GM21526 (cell line): ENCODE data around the gene MAGED1.
"Not testable (repeated sequence)": the region's sequence is repeated elsewhere in the genome, so short reads cannot be mapped to it uniquely, and the experiment has no call there.

Source experiments
- ATAC-seq: cut with Tn5 transposase; IDR thresholded peaks from one replicate; pipeline ENCODE4 v1.9.1; 2021; ENCODE audit warnings: moderate library complexity; ENCODE audit not compliant: unreplicated experiment, low FRiP score

MAGED1 gene

DNA sequence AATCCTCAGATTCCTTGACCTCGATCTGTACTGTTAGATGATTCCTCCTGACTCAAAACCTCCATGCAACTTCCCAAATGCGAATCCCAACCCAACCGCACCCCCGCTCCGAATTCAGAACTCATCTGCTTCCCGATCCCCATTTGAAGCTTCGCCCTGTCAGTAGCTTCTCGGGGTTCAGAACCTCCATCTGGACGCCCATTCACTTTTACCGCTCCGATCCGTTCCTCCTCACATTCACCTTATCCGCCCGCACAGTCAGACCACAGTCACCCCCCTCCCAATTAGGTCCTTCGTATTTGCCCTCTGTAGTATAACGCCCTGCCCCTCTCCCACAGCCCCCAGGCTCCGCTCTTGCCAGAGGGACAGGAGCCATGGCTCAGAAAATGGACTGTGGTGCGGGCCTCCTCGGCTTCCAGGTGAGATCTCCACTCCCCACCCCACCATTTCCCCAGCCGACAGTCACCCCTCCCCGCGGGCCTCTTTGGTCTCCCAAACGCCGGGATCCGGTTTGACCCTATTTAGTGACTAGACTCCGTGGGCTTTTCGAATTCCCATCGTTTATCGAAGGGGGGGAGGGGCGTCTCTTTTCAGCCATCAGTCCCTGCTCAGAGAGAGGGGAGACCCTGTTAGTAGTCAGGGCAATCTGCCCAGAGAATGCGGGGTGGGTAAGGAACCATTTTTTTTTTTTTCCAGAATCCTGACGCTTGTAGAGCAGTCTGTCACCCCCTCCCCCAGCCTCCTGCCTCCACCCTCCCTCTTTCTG is 691 bp downstream of the MAGED1 start:
- ATAC-seq = no peak

DNA sequence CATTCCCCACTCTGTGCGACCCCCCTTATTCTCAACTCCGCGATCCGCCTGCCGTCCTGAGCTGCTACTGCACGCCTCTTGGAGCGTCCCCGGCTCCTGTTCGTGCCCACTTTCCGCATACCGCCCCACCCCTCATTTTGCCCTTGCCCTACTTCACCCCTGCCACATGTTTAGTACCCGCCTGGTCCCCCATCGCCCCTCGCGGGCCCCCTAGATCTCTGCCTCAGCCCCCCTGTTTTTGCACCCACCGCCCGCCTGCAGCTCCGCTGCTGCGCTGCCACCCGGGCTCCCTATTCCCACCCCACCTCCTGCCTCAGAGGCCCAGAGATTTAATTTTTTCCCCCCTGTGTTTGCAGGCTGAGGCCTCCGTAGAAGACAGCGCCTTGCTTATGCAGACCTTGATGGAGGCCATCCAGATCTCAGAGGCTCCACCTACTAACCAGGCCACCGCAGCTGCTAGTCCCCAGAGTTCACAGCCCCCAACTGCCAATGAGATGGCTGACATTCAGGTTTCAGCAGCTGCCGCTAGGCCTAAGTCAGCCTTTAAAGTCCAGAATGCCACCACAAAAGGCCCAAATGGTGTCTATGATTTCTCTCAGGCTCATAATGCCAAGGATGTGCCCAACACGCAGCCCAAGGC is 1.4 kb downstream of the MAGED1 start:
- peak; percentile 69 for ATAC-seq

DNA sequence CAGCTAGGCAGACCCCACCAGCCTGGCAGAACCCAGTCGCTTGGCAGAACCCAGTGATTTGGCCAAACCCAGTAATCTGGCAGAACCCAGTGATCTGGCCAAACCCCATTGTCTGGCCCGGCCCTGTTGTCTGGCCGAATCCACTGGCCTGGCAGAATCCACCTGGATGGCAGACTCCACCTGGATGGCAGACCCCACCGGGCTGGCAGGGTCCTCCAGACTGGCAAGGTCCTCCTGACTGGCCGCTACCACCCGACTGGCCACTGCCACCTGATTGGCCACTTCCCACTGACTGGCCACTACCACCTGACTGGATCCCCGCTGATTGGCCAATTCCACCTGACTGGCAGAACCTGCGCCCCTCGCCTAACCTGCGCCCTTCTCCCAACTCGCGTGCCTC is 3.2 kb downstream of the MAGED1 start:
- ATAC-seq = no peak

DNA sequence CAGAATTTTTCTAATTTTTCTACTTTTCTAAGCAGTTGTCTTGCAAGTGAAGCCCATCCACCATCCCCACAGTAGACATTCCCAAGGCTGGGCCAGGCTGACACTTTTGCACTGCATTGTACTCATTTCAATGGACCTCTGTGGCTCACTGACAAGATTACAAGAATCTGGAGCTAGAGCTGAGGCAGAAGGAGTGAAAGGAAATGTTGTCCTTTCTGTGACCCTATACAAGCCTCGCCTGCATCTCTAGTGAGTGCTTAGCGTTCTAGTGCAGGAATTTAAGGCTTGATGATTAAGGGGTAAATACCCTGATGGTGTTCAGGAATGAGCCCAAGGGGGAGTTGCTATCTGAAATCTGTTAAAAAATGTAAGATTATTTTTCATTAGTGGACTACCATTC is 6.3 kb downstream of the MAGED1 start:
- ATAC-seq = no peak

DNA sequence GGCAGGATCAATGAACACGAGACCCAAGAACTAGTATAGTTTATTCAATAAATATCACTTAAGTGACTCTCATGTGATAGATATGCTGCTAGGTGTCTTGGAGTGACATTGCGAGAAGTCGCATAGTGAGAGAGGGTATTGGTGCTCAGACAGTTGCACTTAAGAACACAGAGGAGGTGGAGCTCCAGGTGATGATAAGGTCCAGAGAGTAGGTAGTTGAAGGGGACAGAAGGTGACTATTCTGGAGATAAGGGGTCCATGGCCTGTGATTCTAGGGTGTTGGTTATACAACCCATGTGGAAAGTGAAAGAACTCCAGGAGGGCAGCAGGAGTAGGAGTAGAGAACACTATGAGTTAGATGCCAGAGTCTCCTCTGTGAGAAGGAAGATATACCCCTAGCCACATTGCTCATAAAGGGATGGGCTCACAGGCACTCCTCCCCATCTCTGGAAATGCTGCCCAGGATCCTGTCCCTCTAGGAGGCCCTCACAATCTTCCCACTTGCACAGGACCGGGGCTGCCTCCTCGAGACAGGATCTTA is 9.2 kb downstream of the MAGED1 start:
- ATAC-seq = no peak

DNA sequence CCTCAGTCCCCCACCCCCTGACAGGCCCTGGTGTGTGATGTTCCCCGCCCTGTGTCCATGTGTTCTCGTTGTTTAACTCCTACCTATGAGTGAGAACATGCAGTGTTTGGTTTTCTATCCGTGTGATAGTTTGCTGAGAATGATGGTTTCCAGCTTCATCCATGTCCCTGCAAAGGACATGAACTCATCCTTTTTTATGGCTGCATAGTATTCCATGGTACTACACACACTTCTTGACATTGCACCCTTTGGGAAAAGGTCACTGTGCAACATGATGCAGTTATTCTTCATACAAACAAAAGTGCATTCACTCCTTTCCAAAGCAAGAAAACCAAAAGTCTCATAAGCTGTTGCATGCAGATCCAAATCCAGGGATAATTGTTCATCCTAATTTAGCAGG is 11.7 kb downstream of the MAGED1 start:
- ATAC-seq = not testable (repeated sequence)

DNA sequence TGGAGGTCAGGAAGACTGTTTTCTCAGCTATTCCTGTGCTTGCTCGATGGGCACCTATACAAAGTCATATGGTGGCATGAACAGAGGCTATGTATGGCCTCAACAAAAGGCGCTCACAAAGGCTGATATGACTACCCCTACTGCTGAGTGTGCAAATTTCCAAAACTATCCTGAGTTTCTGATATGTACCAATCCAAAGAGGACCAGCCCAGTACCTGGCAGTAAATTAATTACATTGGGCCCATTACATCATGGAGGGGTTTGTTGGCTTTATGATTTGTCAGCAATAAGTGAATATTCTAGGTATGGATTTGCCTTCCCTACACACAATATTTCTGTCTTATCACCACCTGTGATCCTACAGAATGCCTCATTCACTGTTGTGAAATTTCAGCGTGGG is 12.3 kb downstream of the MAGED1 start:
- no peak for ATAC-seq

DNA sequence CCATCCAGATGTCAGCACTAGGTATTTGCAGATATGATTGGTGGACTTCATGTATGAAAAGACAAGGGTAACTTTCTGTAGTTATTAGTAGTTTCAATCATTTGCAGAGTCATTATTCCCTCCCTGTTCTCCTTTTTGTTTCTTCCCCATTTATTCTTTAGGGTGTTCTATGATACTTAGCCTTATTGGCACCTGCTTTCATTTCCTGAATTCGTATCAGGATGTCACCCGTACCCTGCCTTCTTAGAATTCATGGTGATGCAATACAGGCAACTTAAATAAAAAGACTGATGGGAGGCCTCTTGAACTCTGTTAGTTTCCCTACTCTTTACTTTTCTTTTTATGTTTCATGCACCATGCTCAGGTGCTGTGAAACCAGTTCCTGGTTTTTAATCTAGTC is 24.2 kb downstream of the MAGED1 start:
- no peak for ATAC-seq

DNA sequence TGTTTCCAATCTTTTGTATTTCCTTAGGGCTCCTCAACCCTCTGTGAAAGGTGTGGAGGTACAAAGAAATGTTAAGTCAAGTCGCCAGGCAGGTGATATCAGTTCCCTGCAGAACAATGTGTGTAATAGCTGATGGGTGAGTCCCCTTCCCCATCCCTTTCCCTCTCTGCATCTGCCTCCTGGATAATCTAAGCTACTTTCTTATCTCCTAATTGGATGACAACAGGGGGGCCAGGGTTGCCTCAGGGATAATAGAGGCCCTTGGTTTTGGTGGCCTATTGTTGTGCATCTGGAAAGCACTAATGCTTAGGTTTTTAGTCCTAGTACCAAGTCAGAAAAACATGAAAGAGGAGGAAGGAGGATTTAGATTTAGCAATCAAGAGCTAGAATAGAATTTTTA is 29.1 kb downstream of the MAGED1 start:
- ATAC-seq = no peak

DNA sequence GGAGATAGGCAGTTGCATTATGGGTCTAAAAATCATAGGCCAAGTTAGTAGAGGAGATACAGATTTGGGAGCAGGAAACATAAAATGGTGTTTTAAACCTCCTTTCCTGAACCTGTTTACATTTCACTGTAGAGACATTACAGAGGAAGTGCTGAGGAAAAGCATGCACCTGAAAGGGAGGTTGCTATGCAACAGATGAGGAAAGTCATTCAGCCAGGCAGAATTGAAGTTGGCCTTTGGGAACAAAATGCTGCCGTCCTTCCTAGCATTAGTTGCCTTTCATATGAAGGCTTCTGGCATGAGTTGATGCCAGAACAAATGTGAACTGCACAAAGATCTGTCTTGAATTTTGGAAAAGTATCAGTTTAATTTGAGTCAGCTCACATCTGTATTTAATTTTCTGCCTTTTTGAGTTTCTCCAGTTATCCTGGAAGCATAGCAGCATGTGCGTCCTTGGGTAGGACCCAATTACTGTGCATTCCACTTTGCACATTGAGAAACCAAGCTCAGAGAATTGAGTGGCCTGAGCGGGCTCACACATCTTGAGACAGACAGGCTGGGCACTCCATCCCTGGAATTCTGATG is 38.2 kb downstream of the MAGED1 start:
- no peak for ATAC-seq
